PC-3 (cell line): Measurements from ENCODE around the gene CACHD1. TPM values are rescaled to one million over a fixed set of nuclear protein-coding genes. Genes with fewer than 3 reads are reported as not detected.

Experiments used
- ATAC-seq: fragments of 200-7000 bp; cut with Tn5 transposase; 2 replicates; pipeline ENCODE4 v1.9.1; 2020; ENCODE audit warnings: mild to moderate bottlenecking, moderate library complexity
- BruUV-seq: library from RNA; stranded (reverse); fragments of 400-500 nt; replicated peaks from 2 replicates; lab custom pipeline; 2021; lab: Mats Ljungman, UMichigan
- CTCF ChIA-PET: fragments of 300-600 bp; sonication (Branson Sonifier 250); formaldehyde crosslinking; loops from one replicate; lab custom pipeline; 2022; ENCODE audit warnings: antibody characterized with exemption; lab: Charles Lee
- POLR2A ChIA-PET: fragments of 300-600 bp; sonication (Branson Sonifier 250); formaldehyde crosslinking; loops from one replicate; lab custom pipeline; 2022; ENCODE audit warnings: antibody characterized with exemption; ENCODE audit not compliant: unreplicated experiment; lab: Charles Lee
- DNase-seq: peaks from one replicate; pipeline ENCODE4 v3.0.0-alpha.2; 2015
- H2AFZ ChIP-seq: fragments of 300-600 bp; sonication (generic); 2 replicates; pipeline ENCODE4 v1.6.0; 2016; ENCODE audit warnings: antibody characterized with exemption, low read length
- H3F3A ChIP-seq: fragments of 300-600 bp; sonication (generic); one replicate; pipeline ENCODE4 v1.6.0; 2017; ENCODE audit warnings: antibody characterized with exemption, low read length, control low read depth, mild to moderate bottlenecking; ENCODE audit not compliant: unreplicated experiment
- H3K27ac ChIP-seq: fragments of 300-600 bp; sonication (generic); 2 replicates; pipeline ENCODE4 v1.5.1; 2016; ENCODE audit warnings: mild to moderate bottlenecking, low read length
- H3K27me3 ChIP-seq: fragments of 300-600 bp; sonication (generic); 2 replicates; pipeline ENCODE4 v1.6.1; 2016; ENCODE audit warnings: low read length, mixed read lengths
- H3K36me3 ChIP-seq: fragments of 300-600 bp; sonication (generic); 2 replicates; pipeline ENCODE4 v1.6.1; 2016; ENCODE audit warnings: low read depth, mixed run types, low read length, mixed read lengths
- H3K4me1 ChIP-seq: fragments of 300-600 bp; sonication (generic); 2 replicates; pipeline ENCODE4 v1.5.1; 2016; ENCODE audit warnings: low read length; ENCODE audit not compliant: insufficient read depth
- H3K4me2 ChIP-seq: fragments of 300-600 bp; sonication (generic); 2 replicates; pipeline ENCODE4 v1.6.0; 2016; ENCODE audit warnings: low read length
- H3K4me3 ChIP-seq: fragments of 300-600 bp; sonication (generic); 2 replicates; pipeline ENCODE4 v1.5.1; 2016; ENCODE audit warnings: mild to moderate bottlenecking, low read length, mixed read lengths
- H3K79me2 ChIP-seq: fragments of 300-600 bp; sonication (generic); 2 replicates; pipeline ENCODE4 v1.6.1; 2017; ENCODE audit warnings: low read length, mixed read lengths
- H3K9ac ChIP-seq: fragments of 300-600 bp; sonication (generic); 2 replicates; pipeline ENCODE4 v1.6.0; 2016; ENCODE audit warnings: mild to moderate bottlenecking, low read length
- H3K9me2 ChIP-seq: fragments of 300-600 bp; sonication (generic); replicated peaks from 2 replicates; pipeline ENCODE4 v1.6.1; 2016; ENCODE audit warnings: mixed run types, low read length, mixed read lengths
- H3K9me3 ChIP-seq: fragments of 300-600 bp; sonication (generic); 2 replicates; pipeline ENCODE4 v1.6.1; 2016; ENCODE audit warnings: low read length, mixed read lengths
- H4K20me1 ChIP-seq: fragments of 300-600 bp; sonication (generic); 2 replicates; pipeline ENCODE4 v1.6.1; 2016; ENCODE audit warnings: low read length, mixed read lengths
- CTCF ChIP-seq: fragments of 300-600 bp; sonication (generic); conservative IDR thresholded peaks from 2 replicates; pipeline ENCODE4 v1.5.1; 2017; ENCODE audit warnings: antibody characterized with exemption, low read depth, mild to moderate bottlenecking, low read length
- EZH2 ChIP-seq: fragments of 300-600 bp; sonication (generic); IDR thresholded peaks from one replicate; pipeline ENCODE4 v1.6.1; 2017; ENCODE audit warnings: antibody characterized with exemption, mild to moderate bottlenecking, low read length; ENCODE audit not compliant: unreplicated experiment
- EZH2phosphoT487 ChIP-seq: fragments of 300-600 bp; sonication (generic); IDR thresholded peaks from 2 replicates; pipeline ENCODE4 v1.6.1; 2018; ENCODE audit warnings: mild to moderate bottlenecking, antibody characterized with exemption, low read length, borderline replicate concordance
- intact Hi-C: fragments of 100-400 bp; cut with micrococcal nuclease; formaldehyde crosslinking; loops from 2 replicates; pipeline ENCODE4 v1.9.0; 2023
- total RNA-seq: library from RNA; depleted of rRNA; stranded (reverse); fragments of >200 nt; gene quantifications from 2 replicates; pipeline ENCODE4 v1.2.3, GENCODE V29; 2014

CACHD1 gene
- total RNA-seq, 1 experiment from 2014 or later = 6.6 TPM

DNA sequence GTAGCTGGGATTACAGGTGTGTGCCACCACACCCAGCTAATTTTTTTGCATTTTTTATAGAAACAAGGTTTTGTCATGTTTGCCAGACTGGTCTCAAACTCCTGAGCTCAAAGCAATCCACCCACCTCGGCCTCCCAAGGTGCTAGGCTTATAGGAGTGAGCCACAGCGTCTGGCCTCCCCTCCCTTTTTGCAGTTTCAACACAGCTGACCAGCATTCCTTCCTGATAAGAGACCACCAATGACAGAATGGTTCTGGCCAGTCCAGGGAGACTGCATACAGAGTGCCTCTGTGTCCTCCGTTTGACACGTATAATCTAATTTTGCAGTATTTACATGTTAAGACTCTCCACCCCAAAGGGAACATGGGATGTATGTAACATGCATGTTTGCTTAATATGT lies 46.4 kb upstream of the CACHD1 start:
- Histone ChIP-seq H3K79me2 (no peaks in the 10 kb centered on the region), H3K27me3 (no peaks in the 10 kb centered on the region), H3K27ac (no peak overlapping the region), H3F3A (no peaks in the 10 kb centered on the region), H3K4me3 (no peak overlapping the region), H4K20me1 (no peaks in the 10 kb centered on the region), H3K36me3 (no peaks in the 10 kb centered on the region), H3K4me1 (no peaks in the 10 kb centered on the region), H3K9me3 (no peaks in the 10 kb centered on the region), H3K9ac (no peak overlapping the region), H2AFZ (no peak overlapping the region), H3K4me2 (no peak overlapping the region), H3K9me2 (no peaks in the 10 kb centered on the region)
- intact Hi-C loops = no loop called here
- POLR2A ChIA-PET = no interaction called here
- CTCF ChIA-PET = no interaction called here
- TF ChIP-seq EZH2phosphoT487 = no peak
- TF ChIP-seq EZH2 = no peak
- BruUV-seq = no TSS peak
- ATAC-seq = no peak
- DNase-seq = no peak

DNA sequence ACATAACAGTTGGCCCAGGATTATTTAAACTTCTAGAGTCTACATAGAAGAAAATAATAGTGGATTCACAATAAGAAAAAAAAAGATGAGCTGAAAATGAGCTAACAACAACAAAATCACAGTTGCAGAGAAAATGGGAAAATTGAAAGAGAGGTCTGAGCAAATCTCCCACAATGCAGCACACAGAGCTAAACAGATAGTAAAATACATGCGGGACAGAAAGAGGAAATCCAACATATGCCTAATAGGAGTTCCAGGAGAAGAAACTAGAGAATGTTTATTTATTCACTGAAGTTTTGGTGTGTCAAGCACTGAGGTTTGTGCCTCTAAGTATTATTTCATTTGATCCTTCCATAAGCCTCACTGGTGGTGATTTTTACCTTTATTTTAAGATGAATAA lies 45.5 kb upstream of the CACHD1 start:
- Histone ChIP-seq H3K27ac (no peak overlapping the region), H4K20me1 (no peaks in the 10 kb centered on the region), H2AFZ (no peak overlapping the region), H3K4me1 (no peaks in the 10 kb centered on the region), H3K9ac (no peak overlapping the region), H3K79me2 (no peaks in the 10 kb centered on the region), H3K9me2 (no peaks in the 10 kb centered on the region), H3K36me3 (no peaks in the 10 kb centered on the region), H3F3A (no peaks in the 10 kb centered on the region), H3K27me3 (no peaks in the 10 kb centered on the region), H3K9me3 (no peaks in the 10 kb centered on the region), H3K4me3 (no peak overlapping the region), H3K4me2 (no peak overlapping the region)
- TF ChIP-seq EZH2 (no peak), EZH2phosphoT487 (no peak)
- POLR2A ChIA-PET = no interaction called here
- BruUV-seq = no TSS peak
- intact Hi-C loops = no loop called here
- CTCF ChIA-PET = no interaction called here
- no peak for DNase-seq
- no peak for ATAC-seq

GRCh38 chr1:64425521-64425920 lies 44.4 kb upstream of the CACHD1 start:
- DNase-seq = no peak
- no peaks in the 10 kb centered on the region for H3K9me2 ChIP-seq
- ATAC-seq = no peak
- no peaks in the 10 kb centered on the region for H3K36me3 ChIP-seq
- no peaks in the 10 kb centered on the region for H3F3A ChIP-seq
- intact Hi-C loops = no loop called here
- H3K4me3 ChIP-seq = no peak overlapping the region
- H3K27ac ChIP-seq = no peak overlapping the region
- H3K79me2 ChIP-seq = no peaks in the 10 kb centered on the region
- POLR2A ChIA-PET = no interaction called here
- H4K20me1 ChIP-seq = no peaks in the 10 kb centered on the region
- no peaks in the 10 kb centered on the region for H3K9me3 ChIP-seq
- TF ChIP-seq EZH2 = no peak
- no peak for TF ChIP-seq CTCF
- no peak for TF ChIP-seq EZH2phosphoT487
- H3K27me3 ChIP-seq = no peaks in the 10 kb centered on the region
- no TSS peak for BruUV-seq
- H3K9ac ChIP-seq = no peak overlapping the region
- H2AFZ ChIP-seq = no peak overlapping the region
- CTCF ChIA-PET = no interaction called here
- no peaks in the 10 kb centered on the region for H3K4me1 ChIP-seq
- H3K4me2 ChIP-seq = no peak overlapping the region

- H3F3A ChIP-seq = no peaks in the 10 kb centered on the region
- POLR2A ChIA-PET = no interaction called here
- intact Hi-C loops = no loop called here
- H3K27me3 ChIP-seq = no peaks in the 10 kb centered on the region
- H3K9ac ChIP-seq = no peak overlapping the region
- no peak overlapping the region for H2AFZ ChIP-seq
- H3K36me3 ChIP-seq = no peaks in the 10 kb centered on the region
- H3K79me2 ChIP-seq = no peaks in the 10 kb centered on the region
- no peaks in the 10 kb centered on the region for H3K4me1 ChIP-seq
- H3K4me3 ChIP-seq = no peak overlapping the region
- no peak for ATAC-seq
- no peak overlapping the region for H3K27ac ChIP-seq
- CTCF ChIA-PET = no interaction called here
- H3K9me3 ChIP-seq = no peaks in the 10 kb centered on the region
- TF ChIP-seq CTCF (no peak), EZH2 (no peak), EZH2phosphoT487 (no peak)
- BruUV-seq = no TSS peak
- H4K20me1 ChIP-seq = no peaks in the 10 kb centered on the region
- no peak overlapping the region for H3K4me2 ChIP-seq
- no peak for DNase-seq
- H3K9me2 ChIP-seq = no peaks in the 10 kb centered on the region
These were observed 43.2 kb upstream of the CACHD1 start for GRCh38 chr1:64426681-64427080.
